ENCODE results near the gene CFAP57. TPM values are rescaled to one million over a fixed set of nuclear protein-coding genes. Genes with fewer than 3 reads are reported as not detected.
"Not testable (repeated sequence)": the region's sequence is repeated elsewhere in the genome, so short reads cannot be mapped to it uniquely, and the experiment has no call there.

Gene CFAP57
- total RNA-seq, 1 donor from 2014 or later = 4.1 TPM

DNA sequence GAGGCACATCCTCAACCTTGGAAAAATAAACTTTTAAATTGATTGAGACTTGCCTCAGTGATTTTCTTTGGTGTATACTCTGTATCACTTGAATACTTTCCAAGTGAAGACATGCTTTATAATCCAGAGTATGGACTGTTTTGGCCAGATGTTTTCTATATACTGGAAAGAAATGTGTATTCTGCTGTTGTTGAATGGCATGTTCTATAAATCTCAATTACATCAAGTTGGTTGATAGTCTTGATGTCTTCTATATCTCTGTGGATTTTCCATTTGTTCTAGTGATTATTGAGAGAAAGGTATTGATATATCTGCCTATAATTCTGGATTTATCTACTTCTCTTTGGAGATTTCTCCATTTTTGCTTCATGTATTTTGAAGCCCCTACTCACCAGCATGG lies 37.5 kb upstream of the CFAP57 start:
- Histone ChIP-seq H3K27ac (no peak overlapping the region), H3K4me1 (no peaks in the 10 kb centered on the region), H3K4me3 (no peak overlapping the region), H3K27me3 (ENCODE audit: low read depth) (peaks cover 2% of the 10 kb centered on the region), H3K9me3 (no peaks in the 10 kb centered on the region), H3K36me3 (no peaks in the 10 kb centered on the region)
- DNase-seq (no peak), ATAC-seq (no peak)
- no peak for TF ChIP-seq CTCF (IDR thresholded peaks at IDR 0.05)
- intact Hi-C loops (cut with DNase I) = no loop called here

GRCh38 chr1:43135857-43136781 lies 36.0 kb upstream of the CFAP57 start:
- H3K4me1 ChIP-seq = no peaks in the 10 kb centered on the region
- no peak for ATAC-seq

DNA sequence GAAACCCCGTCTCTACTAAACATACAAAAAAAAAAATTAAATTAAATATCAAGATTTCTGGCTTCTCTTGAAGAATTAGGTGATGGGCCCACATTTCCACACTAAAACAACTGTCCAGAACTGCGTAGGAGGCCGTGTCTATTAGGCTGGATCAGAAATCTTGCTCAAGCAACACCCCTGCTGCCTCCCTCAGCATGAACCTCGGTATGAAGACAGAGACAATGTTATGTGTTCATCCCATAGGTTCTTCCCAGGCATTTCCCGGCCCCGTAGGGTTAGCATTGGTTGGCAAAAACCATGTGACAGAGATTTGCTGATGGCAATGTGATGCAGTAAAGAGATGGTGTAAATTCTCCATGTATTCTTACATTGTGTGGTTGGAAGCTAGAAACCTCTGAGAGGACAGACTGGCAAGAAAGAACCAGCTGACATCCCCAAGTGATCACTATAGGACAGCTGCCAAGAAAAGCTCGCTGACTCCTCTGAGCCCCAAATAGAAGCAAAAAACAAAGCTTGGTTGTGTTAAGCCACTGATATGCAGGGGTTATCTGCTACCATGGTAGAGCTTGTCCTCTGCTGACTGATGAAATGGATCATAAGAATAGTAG lies 34.6 kb upstream of the CFAP57 start:
- intact Hi-C loops (cut with DNase I) = no loop called here
- no peak overlapping the region for H3K4me3 ChIP-seq
- no peak for TF ChIP-seq CTCF (IDR thresholded peaks at IDR 0.05)
- H3K27me3 ChIP-seq (ENCODE audit: low read depth) = no peaks in the 10 kb centered on the region
- H3K27ac ChIP-seq = no peak overlapping the region
- no peaks in the 10 kb centered on the region for H3K9me3 ChIP-seq
- no peaks in the 10 kb centered on the region for H3K4me1 ChIP-seq
- DNase-seq (no peak), ATAC-seq (no peak)
- no peaks in the 10 kb centered on the region for H3K36me3 ChIP-seq

More at GRCh38 chr1:43135857-43136781, 36.0 kb upstream of the CFAP57 start:
- intact Hi-C loops (cut with DNase I) = no loop called here
- TF ChIP-seq CTCF (IDR thresholded peaks at IDR 0.05) = no peak
- H3K27ac ChIP-seq = no peak overlapping the region
- no peaks in the 10 kb centered on the region for H3K9me3 ChIP-seq
- no peak overlapping the region for H3K4me3 ChIP-seq
- no peak for DNase-seq
- H3K27me3 ChIP-seq (ENCODE audit: low read depth) = no peaks in the 10 kb centered on the region
- no peaks in the 10 kb centered on the region for H3K36me3 ChIP-seq

DNA sequence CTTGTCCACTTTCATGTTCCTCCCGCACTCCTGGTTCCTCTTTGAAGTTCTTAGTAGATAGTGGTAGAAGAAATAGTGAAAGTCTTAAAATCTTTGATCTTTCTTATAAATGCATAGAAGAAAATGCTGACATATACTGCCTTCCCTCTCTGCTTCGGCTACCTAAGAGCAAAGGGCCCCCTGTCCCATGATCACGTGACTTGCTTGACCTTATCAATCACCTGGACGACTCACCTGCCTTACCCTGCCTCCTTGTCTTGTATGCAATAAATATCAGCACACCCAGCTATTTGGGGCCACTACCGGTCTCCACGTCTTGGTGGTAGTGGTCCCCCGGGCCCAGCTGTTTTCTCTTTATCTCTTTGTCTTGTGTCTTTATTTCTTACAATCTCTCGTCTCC lies 32.8 kb upstream of the CFAP57 start:
- DNase-seq; H3K9me3 ChIP-seq; intact Hi-C loops (cut with DNase I); H3K27ac ChIP-seq; H3K4me3 ChIP-seq; H3K4me1 ChIP-seq; H3K27me3 ChIP-seq (ENCODE audit: low read depth); H3K36me3 ChIP-seq; ATAC-seq: not testable (repeated sequence)

DNA sequence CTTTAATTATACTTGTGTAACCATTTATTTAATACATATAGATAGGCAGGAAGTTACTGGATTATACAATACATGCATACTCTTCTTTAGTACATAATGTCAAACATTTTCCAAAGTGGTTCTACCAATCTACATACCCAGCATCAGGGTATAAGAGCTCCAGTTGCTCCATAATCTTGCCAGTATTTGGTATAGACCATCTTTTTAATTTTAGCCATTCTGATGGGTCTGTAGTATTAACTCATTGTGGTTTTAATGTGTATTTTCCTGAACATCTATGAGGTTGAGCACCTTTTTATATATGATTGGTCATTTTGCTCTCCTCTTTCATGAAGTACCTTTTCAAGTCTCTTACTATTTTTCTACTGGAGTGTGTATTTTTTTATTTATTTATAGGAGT lies 32.1 kb upstream of the CFAP57 start:
- Histone ChIP-seq H3K9me3 (no peaks in the 10 kb centered on the region), H3K27me3 (ENCODE audit: low read depth) (peaks cover 4% of the 10 kb centered on the region), H3K4me3 (no peak overlapping the region), H3K4me1 (no peaks in the 10 kb centered on the region), H3K27ac (no peak overlapping the region), H3K36me3 (no peaks in the 10 kb centered on the region)
- DNase-seq (no peak), ATAC-seq (no peak)
- intact Hi-C loops (cut with DNase I) = no loop called here
- TF ChIP-seq CTCF (IDR thresholded peaks at IDR 0.05) = no peak

GRCh38 chr1:43140583-43140982 lies 31.5 kb upstream of the CFAP57 start:
- Histone ChIP-seq H3K4me1 (no peaks in the 10 kb centered on the region), H3K4me3 (no peak overlapping the region), H3K9me3 (no peaks in the 10 kb centered on the region), H3K27me3 (ENCODE audit: low read depth) (peaks cover 5% of the 10 kb centered on the region), H3K36me3 (no peaks in the 10 kb centered on the region), H3K27ac (no peak overlapping the region)
- intact Hi-C loops (cut with DNase I) = no loop called here
- ATAC-seq (no peak), DNase-seq (no peak)
- TF ChIP-seq CTCF (IDR thresholded peaks at IDR 0.05) = no peak

All from lower lobe of right lung (tissue), 2 donors.